IMR-90 (cell line): ENCODE results near the gene SERPINA12. TPM values are rescaled to one million over a fixed set of nuclear protein-coding genes. Genes with fewer than 3 reads are reported as not detected.

Experiments
- ATAC-seq: fragments of 200-7000 bp; cut with Tn5 transposase; 2 replicates; pipeline ENCODE4 v1.9.1; 2020; ENCODE audit warnings: low read depth, mild to moderate bottlenecking, moderate library complexity
- BruUV-seq: library from RNA; stranded (reverse); fragments of 400-500 nt; replicated peaks from 2 replicates; lab custom pipeline; 2021; lab: Mats Ljungman, UMichigan
- CTCF ChIA-PET: fragments of 300-600 bp; formaldehyde crosslinking; extraction: SDS; loops from one replicate; lab custom pipeline; 2021; ENCODE audit warnings: antibody characterized with exemption; lab: Yijun Ruan, JAX
- POLR2A ChIA-PET: fragments of 300-600 bp; sonication (Branson Sonifier 250); formaldehyde crosslinking; loops from one replicate; lab custom pipeline; 2022; ENCODE audit warnings: antibody characterized with exemption; ENCODE audit not compliant: unreplicated experiment; lab: Charles Lee
- DNase-seq: peaks from one replicate; pipeline ENCODE4 v3.0.0; 2013
- H2AFZ ChIP-seq: replicated peaks from 2 replicates; pipeline ENCODE3; 2013; ENCODE audit warnings: low read length, mild to moderate bottlenecking; ENCODE audit not compliant: poor library complexity
- H2AK5ac ChIP-seq: 2 replicates; pipeline ENCODE4 v1.6.1; 2013; ENCODE audit warnings: low read depth, low read length, inconsistent platforms
- H2AK9ac ChIP-seq: replicated peaks from 2 replicates; pipeline ENCODE3; 2013; ENCODE audit warnings: mild to moderate bottlenecking, low read depth, low read length, moderate library complexity; ENCODE audit not compliant: poor library complexity
- H2BK120ac ChIP-seq: 2 replicates; pipeline ENCODE4 v1.6.1; 2013; ENCODE audit warnings: low read depth, low read length, inconsistent platforms
- H2BK15ac ChIP-seq: 3 replicates; pipeline ENCODE4 v1.6.1; 2013; ENCODE audit warnings: low read depth, low read length, inconsistent platforms
- H2BK20ac ChIP-seq: 2 replicates; pipeline ENCODE4 v1.6.1; 2013; ENCODE audit warnings: low read depth, mild to moderate bottlenecking, inconsistent platforms, low read length, moderate library complexity
- H2BK5ac ChIP-seq: 2 replicates; pipeline ENCODE4 v1.6.1; 2013; ENCODE audit warnings: mild to moderate bottlenecking, low read depth, low read length, inconsistent platforms; ENCODE audit not compliant: poor library complexity, severe bottlenecking
- H3K14ac ChIP-seq: replicated peaks from 2 replicates; pipeline ENCODE4 v1.6.1; 2013; ENCODE audit warnings: low read depth, low read length, inconsistent platforms
- H3K18ac ChIP-seq: 2 replicates; pipeline ENCODE4 v1.6.1; 2013; ENCODE audit warnings: low read depth, low read length, control low read depth
- H3K23ac ChIP-seq: 2 replicates; pipeline ENCODE4 v1.6.1; 2013; ENCODE audit warnings: low read depth, low read length, inconsistent platforms
- H3K27ac ChIP-seq: 2 replicates; pipeline ENCODE4 v1.5.1; 2013; ENCODE audit warnings: mild to moderate bottlenecking, control low read depth, low read length; ENCODE audit not compliant: insufficient read depth
- H3K27me3 ChIP-seq: 2 replicates; pipeline ENCODE4 v1.6.1; 2013; ENCODE audit warnings: low read length; ENCODE audit not compliant: control insufficient read depth, insufficient read depth
- H3K36me3 ChIP-seq: 2 replicates; pipeline ENCODE4 v1.6.1; 2013; ENCODE audit warnings: low read length, mixed read lengths; ENCODE audit not compliant: control insufficient read depth, insufficient read depth
- H3K4ac ChIP-seq: 2 replicates; pipeline ENCODE4 v1.6.1; 2013; ENCODE audit warnings: low read depth, low read length, inconsistent platforms
- H3K4me1 ChIP-seq: 2 replicates; pipeline ENCODE4 v1.6.1; 2013; ENCODE audit warnings: low read length, mixed read lengths; ENCODE audit not compliant: control insufficient read depth, insufficient read depth
- H3K4me2 ChIP-seq: 2 replicates; pipeline ENCODE4 v1.6.1; 2013; ENCODE audit warnings: low read depth, mild to moderate bottlenecking, control low read depth, low read length, moderate library complexity
- H3K4me3 ChIP-seq: 2 replicates; pipeline ENCODE4 v1.5.1; 2013; ENCODE audit warnings: low read depth, mild to moderate bottlenecking, control low read depth, low read length, moderate library complexity; ENCODE audit not compliant: insufficient read depth
- H3K56ac ChIP-seq: 2 replicates; pipeline ENCODE4 v1.6.1; 2013; ENCODE audit warnings: low read length, inconsistent platforms; ENCODE audit not compliant: insufficient read depth; ENCODE audit errors: extremely low read depth
- H3K79me1 ChIP-seq, 2 experiments: 2 replicates each; pipeline ENCODE4 v1.6.1; 2013; ENCODE audit warnings: low read length in 2 of 2, inconsistent platforms in 1 of 2, low read depth in 1 of 2
- H3K9ac ChIP-seq: 2 replicates; pipeline ENCODE4 v1.6.1; 2013; ENCODE audit warnings: low read depth, low read length, control low read depth
- H3K9me1 ChIP-seq: 2 replicates; pipeline ENCODE4 v1.6.1; 2013; ENCODE audit warnings: low read length, inconsistent platforms; ENCODE audit not compliant: insufficient read depth
- H3K9me3 ChIP-seq: 2 replicates; pipeline ENCODE4 v1.6.1; 2013; ENCODE audit warnings: low read length; ENCODE audit not compliant: control insufficient read depth, insufficient read depth
- H4K20me1 ChIP-seq: 2 replicates; pipeline ENCODE4 v1.6.1; 2013; ENCODE audit warnings: low read length, inconsistent platforms; ENCODE audit not compliant: insufficient read depth
- H4K5ac ChIP-seq: 2 replicates; pipeline ENCODE4 v1.6.1; 2013; ENCODE audit warnings: mild to moderate bottlenecking, low read depth, low read length, control low read depth
- H4K8ac ChIP-seq, 2 experiments: 2 replicates each; pipeline ENCODE4 v1.6.1; 2013; ENCODE audit warnings: low read depth in 2 of 2, low read length in 2 of 2, control low read depth in 1 of 2, inconsistent platforms in 1 of 2
- H4K91ac ChIP-seq: 2 replicates; pipeline ENCODE4 v1.6.1; 2013; ENCODE audit warnings: low read depth, low read length, inconsistent platforms; ENCODE audit not compliant: insufficient read depth
- BHLHE40 ChIP-seq: fragments of 150-350 bp; IDR thresholded peaks from 2 replicates; pipeline ENCODE4 v1.6.1; 2016; ENCODE audit warnings: mild to moderate bottlenecking, low read depth, low read length
- CEBPB ChIP-seq: IDR thresholded peaks from 2 replicates; pipeline ENCODE4 v1.6.1; 2012; ENCODE audit warnings: low read depth, low read length, improper control_type of control experiment
- CHD1 ChIP-seq: IDR thresholded peaks from 2 replicates; pipeline ENCODE4 v1.6.1; 2012; ENCODE audit warnings: low read depth, low read length, improper control_type of control experiment
- CTCF ChIP-seq: conservative IDR thresholded peaks from 2 replicates; pipeline ENCODE4 v1.5.1; 2012; ENCODE audit warnings: mild to moderate bottlenecking, low read depth, low read length, improper control_type of control experiment
- ELK1 ChIP-seq: fragments of 150-350 bp; IDR thresholded peaks from 2 replicates; pipeline ENCODE4 v1.6.1; 2016; ENCODE audit warnings: low read depth, mild to moderate bottlenecking, low read length, moderate library complexity, borderline replicate concordance
- FOS ChIP-seq: fragments of 150-350 bp; IDR thresholded peaks from 2 replicates; pipeline ENCODE4 v1.6.1; 2016; ENCODE audit warnings: low read depth, low read length
- MAFK ChIP-seq: IDR thresholded peaks from 2 replicates; pipeline ENCODE4 v1.6.1; 2012; ENCODE audit warnings: low read depth, low read length, improper control_type of control experiment
- MAZ ChIP-seq: IDR thresholded peaks from 2 replicates; pipeline ENCODE4 v1.6.1; 2012; ENCODE audit warnings: low read depth, mild to moderate bottlenecking, low read length, improper control_type of control experiment, moderate library complexity, borderline replicate concordance
- MXI1 ChIP-seq: IDR thresholded peaks from 2 replicates; pipeline ENCODE4 v1.6.1; 2012; ENCODE audit warnings: low read depth, mild to moderate bottlenecking, low read length, moderate library complexity, borderline replicate concordance
- NFE2L2 ChIP-seq: fragments of 150-350 bp; IDR thresholded peaks from 2 replicates; pipeline ENCODE4 v1.6.1; 2016; ENCODE audit warnings: low read depth, mild to moderate bottlenecking, low read length
- POLR2A ChIP-seq: IDR thresholded peaks from 2 replicates; pipeline ENCODE4 v1.6.1; 2012; ENCODE audit warnings: mild to moderate bottlenecking, low read depth, low read length
- RAD21 ChIP-seq: IDR thresholded peaks from 2 replicates; pipeline ENCODE4 v1.6.1; 2012; ENCODE audit warnings: low read length, improper control_type of control experiment
- RCOR1 ChIP-seq: IDR thresholded peaks from 2 replicates; pipeline ENCODE4 v1.6.1; 2012; ENCODE audit warnings: mild to moderate bottlenecking, low read length, improper control_type of control experiment; ENCODE audit not compliant: insufficient replicate concordance
- RFX5 ChIP-seq: IDR thresholded peaks from 2 replicates; pipeline ENCODE4 v1.8.0; 2012; ENCODE audit warnings: low read depth, mild to moderate bottlenecking, low read length, moderate library complexity
- SMC3 ChIP-seq: fragments of 150-350 bp; IDR thresholded peaks from 2 replicates; pipeline ENCODE4 v1.6.1; 2016; ENCODE audit warnings: low read depth, mild to moderate bottlenecking, antibody characterized with exemption, low read length, moderate library complexity
- USF2 ChIP-seq: fragments of 150-350 bp; IDR thresholded peaks from 2 replicates; pipeline ENCODE4 v1.6.1; 2017; ENCODE audit warnings: mild to moderate bottlenecking, antibody characterized with exemption, low read length, low read depth
- WGBS, 2 experiments: methylation state at CpG; one replicate each; pipeline versions ENCODE4 v1.1.5 to v1.1.7; 2013; ENCODE audit warnings: missing lambda C conversion rate in 2 of 2; ENCODE audit not compliant: insufficient read length in 1 of 2; ENCODE audit errors: extremely low coverage in 2 of 2; 5-methylcytosine and 5-hydroxymethylcytosine counted together
- dilution Hi-C: fragments of 300-500 bp; cut with HindIII; formaldehyde crosslinking; loops from one replicate; pipeline ENCODE4 v1.14.3; 2018; ENCODE audit warnings: low sequenced_read_pairs; ENCODE audit not compliant: unreplicated experiment
- in situ Hi-C: fragments of 300-500 bp; cut with MboI; formaldehyde crosslinking; loops from 3 replicates; pipeline ENCODE4 v1.14.3; 2019; ENCODE audit warnings: low sequenced_read_pairs, inconsistent platforms, mixed read lengths
- intact Hi-C: fragments of 100-400 bp; cut with micrococcal nuclease; formaldehyde crosslinking; loops from 2 replicates; pipeline ENCODE4 v1.10.0; 2022
- polyA plus RNA-seq, 3 experiments: library from polyadenylated mRNA; depleted of rRNA; stranded (reverse); fragments of >200 nt; gene quantifications; 2 replicates each; pipeline ENCODE4 v1.2.3, GENCODE V29; 2012; ENCODE audit warnings: low replicate concordance in 1 of 3
- total RNA-seq: library from RNA; depleted of rRNA; stranded (reverse); fragments of >200 nt; gene quantifications from 2 replicates; pipeline ENCODE4 v1.2.3, GENCODE V29; 2012

SERPINA12 gene
- total and polyA plus RNA-seq, 2 of the 4 experiments (the other 2 are of a cell fraction): not detected

- H2BK5ac ChIP-seq: no peak overlapping the region
- no peak overlapping the region for H2AK9ac ChIP-seq
- H3K23ac ChIP-seq: no peak overlapping the region
- H2AFZ ChIP-seq: no peak overlapping the region
- no peak overlapping the region for H3K27ac ChIP-seq
- BruUV-seq: no TSS peak
- no peak overlapping the region for H3K9ac ChIP-seq
- no peaks in the 10 kb centered on the region for H3K9me3 ChIP-seq
- H3K4me2 ChIP-seq: no peak overlapping the region
- no peak overlapping the region for H3K14ac ChIP-seq
- no peak overlapping the region for H4K5ac ChIP-seq
- intact Hi-C loops: no loop called here
- H3K4me3 ChIP-seq: no peak overlapping the region
- no peak overlapping the region for H2AK5ac ChIP-seq
- ChIA-PET CTCF (no interaction called here), POLR2A (no interaction called here)
- dilution Hi-C loops: no loop called here
- H3K36me3 ChIP-seq: no peaks in the 10 kb centered on the region
- H2BK120ac ChIP-seq: no peak overlapping the region
- no peaks in the 10 kb centered on the region for H3K27me3 ChIP-seq
- H3K9me1 ChIP-seq: no peaks in the 10 kb centered on the region
- H3K79me1 ChIP-seq: no peaks in the 10 kb centered on the region
- no peak overlapping the region for H2BK20ac ChIP-seq
- TF ChIP-seq USF2: no peak
- no peak for TF ChIP-seq ELK1
- no peak for TF ChIP-seq RAD21
- no peak for TF ChIP-seq BHLHE40
- no peak for TF ChIP-seq NFE2L2
- no peak for TF ChIP-seq POLR2A
- TF ChIP-seq CHD1: no peak
- no peak for TF ChIP-seq SMC3
- TF ChIP-seq FOS: no peak
- no peak for TF ChIP-seq RCOR1
- TF ChIP-seq MAZ: no peak
- TF ChIP-seq MXI1: no peak
- TF ChIP-seq RFX5: no peak
- TF ChIP-seq CEBPB: no peak
- TF ChIP-seq MAFK: no peak
- TF ChIP-seq CTCF: no peak
- in situ Hi-C loops: no loop called here
- no peak for DNase-seq
- no peak for ATAC-seq
- no peak overlapping the region for H3K18ac ChIP-seq
- no peaks in the 10 kb centered on the region for H4K20me1 ChIP-seq
- no peaks in the 10 kb centered on the region for H3K4me1 ChIP-seq
- no peak overlapping the region for H4K91ac ChIP-seq
- H2BK15ac ChIP-seq: no peak overlapping the region
- no CpG with 5 or more reads among the region's 3 CpGs for WGBS, 2 experiments
- H4K8ac ChIP-seq: no peak overlapping the region
- no peak overlapping the region for H3K4ac ChIP-seq
- H3K56ac ChIP-seq: no peak overlapping the region
Measured at GRCh38 chr14:94535506-94535905, 26.2 kb upstream of the SERPINA12 start.
